HL-60 (cell line): ENCODE measurements around the gene HHAT.

Experiments
- DNase-seq, 2 experiments: peaks; one replicate each; pipeline ENCODE4 v3.0.0-alpha.2; 2010 to 2020; ENCODE audit warnings: low read depth in 1 of 2, low spot score in 1 of 2
- H3K27ac ChIP-seq: fragments of 250-450 bp; sonication (Bioruptor Pico); replicated peaks from 2 replicates; pipeline ENCODE4 v1.5.1; 2020; ENCODE audit warnings: mild to moderate bottlenecking, moderate library complexity
- H3K27me3 ChIP-seq: fragments of 250-450 bp; sonication (Bioruptor Pico); 2 replicates; pipeline ENCODE4 v1.5.1; 2021; ENCODE audit warnings: mild to moderate bottlenecking, moderate library complexity; ENCODE audit not compliant: insufficient read depth, poor library complexity, severe bottlenecking
- H3K4me3 ChIP-seq: replicated peaks from 2 replicates; pipeline ENCODE4 v1.5.1; 2011; ENCODE audit warnings: mild to moderate bottlenecking, control low read depth, low read length; ENCODE audit not compliant: insufficient read depth
- CTCF ChIP-seq: IDR thresholded peaks from one replicate; pipeline ENCODE4 v1.5.1; 2011; ENCODE audit warnings: low read length, control low read depth, inconsistent platforms; ENCODE audit not compliant: insufficient read depth
- GABPA ChIP-seq: IDR thresholded peaks from 2 replicates; pipeline ENCODE4 v1.6.1; 2012; ENCODE audit warnings: low read depth
- POLR2AphosphoS5 ChIP-seq: IDR thresholded peaks from 2 replicates; pipeline ENCODE4 v1.6.1; 2012; ENCODE audit warnings: low read depth
- SPI1 ChIP-seq: IDR thresholded peaks from 2 replicates; pipeline ENCODE4 v1.6.1; 2012; ENCODE audit warnings: low read depth, mild to moderate bottlenecking, borderline replicate concordance
- TF ChIP-seq, protein P1 (sequence below): IDR thresholded peaks from 2 replicates; pipeline ENCODE4 v1.6.1; 2012; ENCODE audit warnings: low read depth; ENCODE audit not compliant: insufficient replicate concordance

HHAT gene

DNA sequence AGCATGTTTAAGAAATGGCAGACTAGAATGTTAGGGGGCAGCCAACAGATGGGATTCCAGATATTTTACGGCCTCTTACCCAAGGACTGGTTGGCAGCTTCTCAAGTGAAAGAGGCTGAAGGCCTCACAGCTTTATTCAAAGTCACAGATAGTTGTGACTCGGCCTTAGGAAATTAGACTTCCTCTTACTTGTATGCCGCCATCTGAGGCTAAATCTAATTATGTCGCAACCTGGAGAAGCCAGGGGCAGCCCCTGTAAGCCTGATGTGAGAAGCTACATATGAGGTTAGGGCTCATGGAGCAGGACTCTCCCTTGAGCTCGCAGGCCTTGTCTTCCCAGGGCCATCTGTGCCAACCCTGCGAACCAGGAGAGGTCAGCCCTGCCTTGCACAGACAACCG is 352.5 kb downstream of the HHAT start:
- peak; percentile 82 for TF ChIP-seq SPI1
- TF ChIP-seq GABPA, result no peak
- Histone ChIP-seq H3K4me3 (no peak overlapping the region), H3K27me3 (no peaks in the 10 kb centered on the region), H3K27ac (no peak overlapping the region; the same call in 1 of the 2 replicates)
- DNase-seq, result peak in 1 of 2 experiments; percentile 70

DNA sequence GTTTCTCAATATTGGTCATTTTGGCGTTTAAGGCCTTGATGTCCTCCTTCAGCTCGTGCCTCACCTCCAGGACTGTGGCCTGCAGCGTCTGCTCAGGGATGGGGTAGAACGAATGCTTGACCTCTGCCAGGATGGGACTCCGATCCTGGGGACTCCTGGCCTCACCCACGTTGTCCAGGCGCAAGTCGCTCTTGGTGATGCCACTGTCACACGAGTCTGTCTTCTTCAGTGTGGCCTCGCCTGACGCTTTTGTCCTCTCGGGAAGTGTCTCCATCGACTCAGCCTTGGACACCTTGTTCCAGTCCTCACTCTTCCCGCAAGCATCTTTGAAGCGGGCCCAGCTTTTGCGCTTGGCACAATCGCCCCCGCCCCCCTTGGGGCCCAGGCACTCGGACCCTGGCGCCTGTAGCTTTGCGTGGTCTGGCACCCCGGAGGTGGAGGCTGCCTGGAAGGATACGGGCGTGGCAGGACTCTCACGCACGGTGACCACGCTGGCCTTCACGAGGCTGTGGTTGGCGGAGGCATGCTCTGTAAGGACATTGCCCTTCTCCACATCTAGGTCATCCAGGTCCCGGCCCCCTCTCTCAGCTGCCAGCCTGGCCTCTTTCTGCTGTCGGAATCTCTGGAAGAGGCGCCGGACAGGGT is 354.8 kb downstream of the HHAT start:
- no peak overlapping the region for H3K27ac ChIP-seq
- H3K4me3 ChIP-seq, result no peak overlapping the region
- DNase-seq, result no peak
- no peak for TF ChIP-seq GABPA
- no peak for TF ChIP-seq CTCF
- TF ChIP-seq POLR2AphosphoS5, result no peak
- TF ChIP-seq, protein P1, sequence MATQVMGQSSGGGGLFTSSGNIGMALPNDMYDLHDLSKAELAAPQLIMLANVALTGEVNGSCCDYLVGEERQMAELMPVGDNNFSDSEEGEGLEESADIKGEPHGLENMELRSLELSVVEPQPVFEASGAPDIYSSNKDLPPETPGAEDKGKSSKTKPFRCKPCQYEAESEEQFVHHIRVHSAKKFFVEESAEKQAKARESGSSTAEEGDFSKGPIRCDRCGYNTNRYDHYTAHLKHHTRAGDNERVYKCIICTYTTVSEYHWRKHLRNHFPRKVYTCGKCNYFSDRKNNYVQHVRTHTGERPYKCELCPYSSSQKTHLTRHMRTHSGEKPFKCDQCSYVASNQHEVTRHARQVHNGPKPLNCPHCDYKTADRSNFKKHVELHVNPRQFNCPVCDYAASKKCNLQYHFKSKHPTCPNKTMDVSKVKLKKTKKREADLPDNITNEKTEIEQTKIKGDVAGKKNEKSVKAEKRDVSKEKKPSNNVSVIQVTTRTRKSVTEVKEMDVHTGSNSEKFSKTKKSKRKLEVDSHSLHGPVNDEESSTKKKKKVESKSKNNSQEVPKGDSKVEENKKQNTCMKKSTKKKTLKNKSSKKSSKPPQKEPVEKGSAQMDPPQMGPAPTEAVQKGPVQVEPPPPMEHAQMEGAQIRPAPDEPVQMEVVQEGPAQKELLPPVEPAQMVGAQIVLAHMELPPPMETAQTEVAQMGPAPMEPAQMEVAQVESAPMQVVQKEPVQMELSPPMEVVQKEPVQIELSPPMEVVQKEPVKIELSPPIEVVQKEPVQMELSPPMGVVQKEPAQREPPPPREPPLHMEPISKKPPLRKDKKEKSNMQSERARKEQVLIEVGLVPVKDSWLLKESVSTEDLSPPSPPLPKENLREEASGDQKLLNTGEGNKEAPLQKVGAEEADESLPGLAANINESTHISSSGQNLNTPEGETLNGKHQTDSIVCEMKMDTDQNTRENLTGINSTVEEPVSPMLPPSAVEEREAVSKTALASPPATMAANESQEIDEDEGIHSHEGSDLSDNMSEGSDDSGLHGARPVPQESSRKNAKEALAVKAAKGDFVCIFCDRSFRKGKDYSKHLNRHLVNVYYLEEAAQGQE, result no peak
- no peak for TF ChIP-seq SPI1
- no peaks in the 10 kb centered on the region for H3K27me3 ChIP-seq

DNA sequence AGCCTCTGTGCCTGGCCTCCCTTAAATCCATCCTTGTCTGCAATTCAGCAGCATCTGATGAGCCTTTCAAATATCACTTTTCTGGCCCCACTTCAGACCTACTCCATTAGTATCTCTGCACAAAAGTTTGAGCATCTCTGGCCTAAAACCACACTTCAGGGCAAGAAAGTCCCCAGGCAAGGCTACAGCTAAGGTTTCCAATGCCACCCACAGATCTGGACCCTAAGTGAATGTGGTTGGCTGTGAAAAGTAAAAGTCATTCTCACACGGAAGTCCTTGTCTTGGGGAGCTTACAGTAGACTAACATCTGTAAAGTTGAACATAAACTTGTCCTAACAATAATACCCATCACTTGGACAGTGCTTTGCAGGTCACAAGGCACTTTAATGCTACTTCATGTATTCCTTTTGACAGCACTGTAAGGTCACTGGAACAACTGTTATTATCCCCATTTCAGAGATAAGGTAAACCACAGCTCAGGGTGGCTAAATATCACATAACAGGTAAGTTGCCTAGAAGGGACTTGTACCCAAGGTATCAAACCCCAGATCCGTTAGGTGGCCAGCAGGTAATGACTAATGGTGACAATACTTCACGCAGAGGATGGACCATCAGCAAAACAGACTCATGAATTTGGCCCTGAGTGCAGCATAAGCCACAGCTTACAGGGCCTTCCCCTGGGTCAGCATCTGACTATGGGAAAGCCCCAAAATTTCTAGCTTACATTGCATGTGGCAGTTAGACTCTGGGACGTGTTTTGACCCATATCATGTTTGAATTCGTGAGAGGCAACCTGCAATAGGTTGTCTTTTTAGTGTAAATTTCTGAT is 356.0 kb downstream of the HHAT start:
- H3K27me3 ChIP-seq, result no peaks in the 10 kb centered on the region
- H3K27ac ChIP-seq, result no peak overlapping the region
- DNase-seq, result no peak
- no peak overlapping the region for H3K4me3 ChIP-seq
- TF ChIP-seq GABPA, result no peak
- TF ChIP-seq, protein P1, result no peak
- no peak for TF ChIP-seq SPI1
- no peak for TF ChIP-seq POLR2AphosphoS5
- TF ChIP-seq CTCF, result no peak

DNA sequence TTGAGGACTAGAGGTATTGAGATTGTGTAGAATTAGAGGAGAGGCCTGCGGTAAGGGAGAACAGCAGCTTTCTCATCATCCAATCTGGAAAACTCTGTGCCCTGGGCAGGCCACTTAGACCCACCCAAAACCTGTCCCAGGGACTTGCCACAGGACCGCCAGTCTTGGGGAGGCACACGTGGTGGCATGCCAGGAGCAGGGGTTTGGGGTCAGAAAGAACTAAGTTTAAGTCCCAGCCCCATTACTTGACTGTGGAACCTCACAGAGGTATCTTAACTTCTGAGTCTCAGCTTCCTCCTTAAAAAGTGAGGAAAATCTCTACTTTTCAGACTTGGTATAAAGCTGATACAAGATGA is 356.6 kb downstream of the HHAT start:
- TF ChIP-seq SPI1 (no peak), CTCF (no peak)
- Histone ChIP-seq H3K27ac (no peak overlapping the region), H3K27me3 (no peaks in the 10 kb centered on the region), H3K4me3 (no peak overlapping the region)
- DNase-seq, result no peak
